Fibroblast of lung (primary cell): ENCODE measurements around the gene NHERF2.

Experiments
- CTCF ChIP-seq, 2 donors: IDR thresholded peaks in 1 of 2; conservative IDR thresholded peaks in 1 of 2; 1 replicate in 1 of 2; 2 replicates in 1 of 2; pipeline ENCODE4 v1.5.1; 2011 to 2012; ENCODE audit warnings: low read length in 2 of 2, control low read depth in 1 of 2, inconsistent platforms in 1 of 2, low read depth in 1 of 2, mild to moderate bottlenecking in 1 of 2
- EZH2 ChIP-seq: IDR thresholded peaks from 2 replicates; pipeline ENCODE4 v1.5.1; 2012; ENCODE audit warnings: low read length, control low read depth, mild to moderate bottlenecking; ENCODE audit errors: missing control alignments

- no peak for TF ChIP-seq CTCF (conservative IDR thresholded peaks at IDR 0.05 in 1 of 2, IDR thresholded peaks at IDR 0.05 in 1 of 2; ENCODE audit: low read depth in 1 of 2, low read length in 2 of 2)
- no peak for TF ChIP-seq EZH2
These were observed 8.9 kb downstream of the NHERF2 start for GRCh38 chr16:2035431-2036199.
